H1 (cell line): Measurements from ENCODE around the gene NPIPA5.

ENCODE experiments used
- ASH2L ChIP-seq: fragments of 200-600, 300-600 bp; sonication (generic); IDR thresholded peaks from one replicate; pipeline ENCODE4 v1.7.1; 2017; ENCODE audit warnings: low read length
- ATF2 ChIP-seq: IDR thresholded peaks from 2 replicates; pipeline ENCODE4 v1.6.1; 2012; ENCODE audit warnings: low read length, inconsistent platforms
- BACH1 ChIP-seq: IDR thresholded peaks from 2 replicates; pipeline ENCODE4 v1.6.1; 2012; ENCODE audit warnings: low read length, improper control_type of control experiment
- CHD7 ChIP-seq: fragments of 300-600 bp; sonication (generic); IDR thresholded peaks from 2 replicates; pipeline ENCODE4 v1.7.1; 2012; ENCODE audit warnings: low read length, moderate library complexity, mild to moderate bottlenecking, inconsistent platforms; ENCODE audit not compliant: insufficient replicate concordance
- EGR1 ChIP-seq: IDR thresholded peaks from 2 replicates; pipeline ENCODE4 v1.6.1; 2011; ENCODE audit warnings: low read depth, low read length, borderline replicate concordance
- MAX ChIP-seq: IDR thresholded peaks from 2 replicates; pipeline ENCODE4 v1.6.1; 2012; ENCODE audit warnings: inconsistent platforms
- SP1 ChIP-seq: IDR thresholded peaks from 2 replicates; pipeline ENCODE4 v1.6.1; 2011; ENCODE audit warnings: low read depth, low read length
- YY1 ChIP-seq: IDR thresholded peaks from 2 replicates; pipeline ENCODE4 v1.6.1; 2011; ENCODE audit warnings: low read depth, mild to moderate bottlenecking, low read length
- TF ChIP-seq, protein P1 (sequence below), 3 experiments: IDR thresholded peaks; 1 replicate in 2 of 3; 2 replicates in 1 of 3; pipeline versions ENCODE4 v1.5.1 to v1.6.1; 2011; ENCODE audit warnings: low read length in 3 of 3, mild to moderate bottlenecking in 3 of 3, inconsistent platforms in 2 of 3, low read depth in 1 of 3, moderate library complexity in 1 of 3; ENCODE audit not compliant: insufficient read depth in 1 of 3; ENCODE audit errors: control extremely low read depth in 1 of 3

- TF ChIP-seq, protein P1, sequence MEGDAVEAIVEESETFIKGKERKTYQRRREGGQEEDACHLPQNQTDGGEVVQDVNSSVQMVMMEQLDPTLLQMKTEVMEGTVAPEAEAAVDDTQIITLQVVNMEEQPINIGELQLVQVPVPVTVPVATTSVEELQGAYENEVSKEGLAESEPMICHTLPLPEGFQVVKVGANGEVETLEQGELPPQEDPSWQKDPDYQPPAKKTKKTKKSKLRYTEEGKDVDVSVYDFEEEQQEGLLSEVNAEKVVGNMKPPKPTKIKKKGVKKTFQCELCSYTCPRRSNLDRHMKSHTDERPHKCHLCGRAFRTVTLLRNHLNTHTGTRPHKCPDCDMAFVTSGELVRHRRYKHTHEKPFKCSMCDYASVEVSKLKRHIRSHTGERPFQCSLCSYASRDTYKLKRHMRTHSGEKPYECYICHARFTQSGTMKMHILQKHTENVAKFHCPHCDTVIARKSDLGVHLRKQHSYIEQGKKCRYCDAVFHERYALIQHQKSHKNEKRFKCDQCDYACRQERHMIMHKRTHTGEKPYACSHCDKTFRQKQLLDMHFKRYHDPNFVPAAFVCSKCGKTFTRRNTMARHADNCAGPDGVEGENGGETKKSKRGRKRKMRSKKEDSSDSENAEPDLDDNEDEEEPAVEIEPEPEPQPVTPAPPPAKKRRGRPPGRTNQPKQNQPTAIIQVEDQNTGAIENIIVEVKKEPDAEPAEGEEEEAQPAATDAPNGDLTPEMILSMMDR (IDR thresholded peaks at IDR 0.05; ENCODE audit: control extremely low read depth in 1 of 3, insufficient read depth in 1 of 3, low read depth in 1 of 3, low read length in 3 of 3) = no peak
- TF ChIP-seq SP1 = no peak
- no peak for TF ChIP-seq CHD7
- no peak for TF ChIP-seq EGR1
- no peak for TF ChIP-seq BACH1
- no peak for TF ChIP-seq ASH2L
- no peak for TF ChIP-seq ATF2
- no peak for TF ChIP-seq YY1
- TF ChIP-seq MAX = no peak
Measured at GRCh38 chr16:15425861-15426260, 47.8 kb upstream of the NPIPA5 start.
